HG02571 (cell line): ENCODE measurements around the gene IFFO2.

Experiments used
- ATAC-seq: cut with Tn5 transposase; IDR thresholded peaks from one replicate; pipeline ENCODE4 v1.9.1; 2021; ENCODE audit warnings: mild to moderate bottlenecking, moderate library complexity; ENCODE audit not compliant: unreplicated experiment

Gene IFFO2

DNA sequence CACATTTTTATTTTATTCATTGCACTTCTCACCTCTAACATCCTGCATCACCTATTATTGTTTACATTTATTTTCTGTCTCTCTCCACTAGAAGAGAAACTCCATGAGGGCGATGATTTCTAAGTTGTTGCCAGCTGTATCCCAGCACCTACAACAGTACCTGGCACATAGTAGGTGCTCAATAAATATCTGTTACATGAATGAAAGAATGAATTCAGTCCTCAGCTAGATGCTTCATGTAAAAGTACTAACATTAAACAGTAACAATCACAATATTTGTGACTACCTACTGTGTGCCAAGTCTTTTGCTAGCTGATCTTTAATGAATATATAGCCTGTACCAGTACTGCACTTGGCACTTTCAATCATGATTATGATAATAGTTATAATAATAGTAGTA, 100.0 kb downstream of the IFFO2 start:
- ATAC-seq: no peak

DNA sequence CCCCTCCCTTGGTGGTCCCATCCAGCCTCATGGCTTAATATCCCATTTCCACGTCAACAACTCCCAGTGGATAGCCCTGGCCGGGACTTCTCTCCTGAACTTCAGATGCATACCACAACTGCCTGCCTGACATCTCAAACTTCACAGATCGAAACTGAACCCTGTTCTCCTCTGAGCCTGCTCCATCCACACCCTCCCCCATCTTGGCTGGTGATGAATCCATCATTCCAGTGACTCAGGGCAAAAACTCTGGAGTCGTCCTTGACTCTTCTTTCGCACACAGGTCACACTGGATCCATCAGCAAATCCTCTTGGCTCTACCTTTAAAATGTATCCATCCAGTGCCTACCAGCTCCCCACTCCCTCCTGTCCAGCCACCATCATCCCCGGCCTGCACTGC, 100.9 kb downstream of the IFFO2 start:
- ATAC-seq: no peak

DNA sequence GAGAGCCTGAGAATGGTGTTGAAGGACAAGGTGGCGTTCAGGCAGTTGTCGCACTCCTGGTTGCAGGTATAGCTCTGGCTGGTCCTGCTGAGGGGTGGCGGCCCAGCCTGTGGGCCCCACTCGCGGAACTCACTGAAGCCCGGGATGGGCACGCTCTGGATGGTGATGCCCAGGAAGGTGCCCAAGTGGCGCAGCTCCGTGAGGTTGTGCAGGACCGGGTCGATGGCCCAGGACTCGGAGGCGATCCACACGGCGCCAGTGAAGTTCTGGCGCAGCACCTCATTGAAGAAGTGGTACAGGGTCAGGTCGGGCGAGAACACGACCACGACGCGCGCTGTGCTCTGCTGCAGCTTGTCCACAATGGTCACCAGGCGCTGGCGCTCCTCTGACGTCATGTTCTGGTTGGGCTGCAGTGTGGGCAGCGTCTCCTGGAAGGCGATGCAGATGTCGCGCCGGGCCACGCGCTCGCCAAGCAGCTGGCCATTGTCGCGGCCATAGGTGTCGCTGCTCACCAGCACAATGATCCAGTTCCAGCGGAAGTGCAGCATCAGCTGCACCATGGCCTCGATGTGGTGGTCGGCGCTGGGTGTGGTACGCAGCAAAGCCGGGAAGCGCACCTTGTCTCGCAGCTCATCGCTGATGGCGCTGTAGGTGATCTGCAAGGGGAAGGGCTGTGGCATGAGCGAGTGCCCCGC, 102.0 kb downstream of the IFFO2 start:
- ATAC-seq: no peak
